ENCODE results near the gene GPR35. TPM values are rescaled to one million over a fixed set of nuclear protein-coding genes. Genes with fewer than 3 reads are reported as not detected.

Gene GPR35
- total RNA-seq, 1 experiment from 2014 or later: 0.22 TPM

- TF ChIP-seq, protein P1, sequence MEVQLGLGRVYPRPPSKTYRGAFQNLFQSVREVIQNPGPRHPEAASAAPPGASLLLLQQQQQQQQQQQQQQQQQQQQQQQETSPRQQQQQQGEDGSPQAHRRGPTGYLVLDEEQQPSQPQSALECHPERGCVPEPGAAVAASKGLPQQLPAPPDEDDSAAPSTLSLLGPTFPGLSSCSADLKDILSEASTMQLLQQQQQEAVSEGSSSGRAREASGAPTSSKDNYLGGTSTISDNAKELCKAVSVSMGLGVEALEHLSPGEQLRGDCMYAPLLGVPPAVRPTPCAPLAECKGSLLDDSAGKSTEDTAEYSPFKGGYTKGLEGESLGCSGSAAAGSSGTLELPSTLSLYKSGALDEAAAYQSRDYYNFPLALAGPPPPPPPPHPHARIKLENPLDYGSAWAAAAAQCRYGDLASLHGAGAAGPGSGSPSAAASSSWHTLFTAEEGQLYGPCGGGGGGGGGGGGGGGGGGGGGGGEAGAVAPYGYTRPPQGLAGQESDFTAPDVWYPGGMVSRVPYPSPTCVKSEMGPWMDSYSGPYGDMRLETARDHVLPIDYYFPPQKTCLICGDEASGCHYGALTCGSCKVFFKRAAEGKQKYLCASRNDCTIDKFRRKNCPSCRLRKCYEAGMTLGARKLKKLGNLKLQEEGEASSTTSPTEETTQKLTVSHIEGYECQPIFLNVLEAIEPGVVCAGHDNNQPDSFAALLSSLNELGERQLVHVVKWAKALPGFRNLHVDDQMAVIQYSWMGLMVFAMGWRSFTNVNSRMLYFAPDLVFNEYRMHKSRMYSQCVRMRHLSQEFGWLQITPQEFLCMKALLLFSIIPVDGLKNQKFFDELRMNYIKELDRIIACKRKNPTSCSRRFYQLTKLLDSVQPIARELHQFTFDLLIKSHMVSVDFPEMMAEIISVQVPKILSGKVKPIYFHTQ (CRISPR knock-in tag; IDR thresholded peaks at IDR 0.05): no peak
- TF ChIP-seq CREB1 (CRISPR knock-in tag; IDR thresholded peaks at IDR 0.05): no peak
- no peak for TF ChIP-seq IRF2 (CRISPR knock-in tag; IDR thresholded peaks at IDR 0.05; ENCODE audit: borderline replicate concordance, low read depth)
- TF ChIP-seq CREM (CRISPR knock-in tag; IDR thresholded peaks at IDR 0.05): no peak
- TF ChIP-seq, protein P2, sequence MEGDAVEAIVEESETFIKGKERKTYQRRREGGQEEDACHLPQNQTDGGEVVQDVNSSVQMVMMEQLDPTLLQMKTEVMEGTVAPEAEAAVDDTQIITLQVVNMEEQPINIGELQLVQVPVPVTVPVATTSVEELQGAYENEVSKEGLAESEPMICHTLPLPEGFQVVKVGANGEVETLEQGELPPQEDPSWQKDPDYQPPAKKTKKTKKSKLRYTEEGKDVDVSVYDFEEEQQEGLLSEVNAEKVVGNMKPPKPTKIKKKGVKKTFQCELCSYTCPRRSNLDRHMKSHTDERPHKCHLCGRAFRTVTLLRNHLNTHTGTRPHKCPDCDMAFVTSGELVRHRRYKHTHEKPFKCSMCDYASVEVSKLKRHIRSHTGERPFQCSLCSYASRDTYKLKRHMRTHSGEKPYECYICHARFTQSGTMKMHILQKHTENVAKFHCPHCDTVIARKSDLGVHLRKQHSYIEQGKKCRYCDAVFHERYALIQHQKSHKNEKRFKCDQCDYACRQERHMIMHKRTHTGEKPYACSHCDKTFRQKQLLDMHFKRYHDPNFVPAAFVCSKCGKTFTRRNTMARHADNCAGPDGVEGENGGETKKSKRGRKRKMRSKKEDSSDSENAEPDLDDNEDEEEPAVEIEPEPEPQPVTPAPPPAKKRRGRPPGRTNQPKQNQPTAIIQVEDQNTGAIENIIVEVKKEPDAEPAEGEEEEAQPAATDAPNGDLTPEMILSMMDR (IDR thresholded peaks at IDR 0.05): no peak
- TF ChIP-seq TCF7 (CRISPR knock-in tag; IDR thresholded peaks at IDR 0.05; ENCODE audit: low read depth): no peak
These were observed 22.8 kb upstream of the GPR35 start (continued) for GRCh38 chr2:240602266-240603050.

DNA sequence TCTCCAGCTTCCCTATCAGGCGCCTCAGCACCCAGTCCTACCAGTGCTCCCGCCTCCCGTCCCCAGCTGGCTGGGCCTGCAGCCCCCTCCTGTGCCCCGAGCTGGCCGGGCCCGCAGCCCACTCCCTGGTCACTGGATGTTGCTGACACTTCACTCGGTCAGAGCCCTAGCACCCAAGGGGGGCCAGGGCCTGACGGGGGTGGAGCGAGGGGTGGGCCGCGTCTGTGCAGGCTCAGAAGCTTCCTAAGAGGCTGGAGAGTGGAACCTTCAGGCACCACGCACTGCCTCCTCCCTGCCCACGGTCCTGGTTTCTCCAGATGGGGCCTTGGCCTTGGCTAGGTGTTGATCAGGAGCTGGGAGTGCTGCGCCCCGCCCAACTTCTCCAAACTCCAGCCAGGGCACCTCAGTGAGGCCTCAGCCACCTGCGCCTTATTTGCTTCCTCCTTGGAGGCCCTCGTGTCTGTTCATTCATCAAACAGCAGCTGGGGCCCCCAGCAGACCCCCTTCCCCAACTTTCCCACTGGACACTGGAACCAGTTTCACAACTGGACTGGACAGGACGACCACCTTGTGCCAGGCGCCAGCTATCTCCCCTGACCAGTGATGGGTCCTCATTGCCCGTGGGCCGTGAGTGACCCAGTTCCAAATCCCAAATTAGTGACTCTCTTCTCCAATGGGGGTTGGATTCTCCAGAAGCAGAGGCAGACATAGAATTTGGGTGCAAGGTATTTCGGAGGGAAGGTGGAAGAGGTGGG, 22.0 kb upstream of the GPR35 start:
- ChIA-PET CTCF (interaction anchor here (1.2 to 2.1 kb wide), 5 partner anchors 17 to 101 kb away, joined by 3 to 12 read pairs (median 6); partner anchors contain the start of gene CAPN10), POLR2A (no interaction called here)
- Mint-ChIP-seq H3K9me3 (no peaks in the 10 kb centered on the region), H3K27ac (no peak overlapping the region), H3K27me3 (ENCODE audit: low read depth) (no peaks in the 10 kb centered on the region; the same call in 1 of the 2 replicates), H3K4me1 (no peaks in the 10 kb centered on the region), H3K36me3 (no peaks in the 10 kb centered on the region), H3K4me3 (no peak overlapping the region)
- DNase-seq (ENCODE audit: low spot score): no peak
- ATAC-seq: no peak
- TF ChIP-seq CDX4 (CRISPR knock-in tag; IDR thresholded peaks at IDR 0.05; ENCODE audit: borderline replicate concordance) (no peak), GRHL2 (CRISPR knock-in tag; IDR thresholded peaks at IDR 0.05; ENCODE audit: insufficient replicate concordance, severe bottlenecking) (no peak), SOX15 (CRISPR knock-in tag; IDR thresholded peaks at IDR 0.05) (no peak), ZNF512 (CRISPR knock-in tag; IDR thresholded peaks at IDR 0.05; ENCODE audit: borderline replicate concordance) (no peak), NR2C2 (CRISPR knock-in tag; IDR thresholded peaks at IDR 0.05) (no peak), ZNF423 (CRISPR knock-in tag; IDR thresholded peaks at IDR 0.05) (no peak), ZNF121 (CRISPR knock-in tag; IDR thresholded peaks at IDR 0.05) (no peak), FOXP1 (CRISPR knock-in tag; IDR thresholded peaks at IDR 0.05; ENCODE audit: borderline replicate concordance) (no peak), ZNF281 (CRISPR knock-in tag; IDR thresholded peaks at IDR 0.05) (no peak), HMGA2 (CRISPR knock-in tag; IDR thresholded peaks at IDR 0.05) (no peak), STAT6 (CRISPR knock-in tag; conservative IDR thresholded peaks at IDR 0.05; ENCODE audit: low read depth) (no peak)
- TF ChIP-seq, protein P1 (CRISPR knock-in tag; IDR thresholded peaks at IDR 0.05): no peak
